ENCODE data around the gene C17orf67. TPM values are rescaled to one million over a fixed set of nuclear protein-coding genes. Genes with fewer than 3 reads are reported as not detected.

C17orf67 gene
- total and polyA plus RNA-seq, 2 of the 8 experiments (the other 6 are each of a cell fraction or from before 2014, with no cell fraction given): 0.67 to 2.2 TPM

GRCh38 chr17:56861899-56862298 lies 28.2 kb upstream of the C17orf67 start (continued):
- TF ChIP-seq CHD7 (IDR thresholded peaks at IDR 0.05; ENCODE audit: insufficient replicate concordance, low read length): no peak
- TF ChIP-seq RXRA (IDR thresholded peaks at IDR 0.05; ENCODE audit: insufficient read depth, low read depth, low read length): no peak
- no peak for TF ChIP-seq SRF (IDR thresholded peaks at IDR 0.05; ENCODE audit: low read depth, low read length)
- no peak for TF ChIP-seq SIN3A (conservative IDR thresholded peaks at IDR 0.05 in 1 of 2, IDR thresholded peaks at IDR 0.05 in 1 of 2; ENCODE audit: low read depth in 1 of 2, low read length in 2 of 2)

Measured in H1 (cell line).